GM19043 (cell line): ENCODE data around the gene SAMD13.

Experiments
- ATAC-seq: cut with Tn5 transposase; IDR thresholded peaks from one replicate; pipeline ENCODE4 v1.9.1; 2021; ENCODE audit warnings: low read depth; ENCODE audit not compliant: unreplicated experiment

SAMD13 gene, protein sequence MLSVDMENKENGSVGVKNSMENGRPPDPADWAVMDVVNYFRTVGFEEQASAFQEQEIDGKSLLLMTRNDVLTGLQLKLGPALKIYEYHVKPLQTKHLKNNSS

DNA sequence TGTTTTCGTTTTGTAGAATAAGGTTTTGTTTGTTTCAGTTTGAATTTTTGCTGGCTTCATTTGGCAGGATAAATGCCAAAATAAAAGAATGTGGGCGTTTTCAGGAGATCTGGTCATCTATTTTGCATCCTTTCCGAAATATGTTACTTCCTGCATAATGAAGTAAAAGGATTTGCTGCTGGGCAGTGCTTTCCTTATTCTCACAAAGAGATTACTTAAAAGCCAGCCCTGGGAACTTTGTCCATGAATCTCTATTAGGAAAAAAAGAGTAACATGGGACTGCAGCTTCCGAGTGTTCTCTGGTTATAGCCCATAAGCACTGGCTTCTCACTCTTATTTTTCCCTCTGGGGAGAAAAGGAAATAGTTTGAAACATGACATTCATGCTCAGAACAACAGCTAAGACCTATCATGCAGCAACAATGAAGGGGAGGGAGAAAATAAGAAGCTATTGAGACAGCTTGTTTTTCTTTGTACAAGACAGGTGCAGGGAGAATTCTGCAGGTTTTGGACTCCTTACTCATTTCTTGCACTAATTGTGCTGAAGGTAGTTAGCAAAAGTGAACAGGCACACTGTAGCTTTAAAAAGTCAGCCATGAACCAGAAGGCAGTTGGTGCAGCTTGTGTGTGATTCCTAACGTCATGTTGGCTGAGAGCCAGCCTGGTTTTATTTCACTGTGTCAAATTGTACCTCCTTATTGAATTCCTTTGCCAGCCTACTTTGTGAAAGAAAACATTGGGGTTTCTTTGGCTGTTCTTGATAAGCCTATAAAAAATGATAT, at the start of gene SAMD13:
Gene SAMD13 (plus strand): TSS at position 705 of the 781 bp plus-strand sequence. CDS start 1,527 bp downstream, outside the sequence.
- peak; percentile 26 for ATAC-seq

DNA sequence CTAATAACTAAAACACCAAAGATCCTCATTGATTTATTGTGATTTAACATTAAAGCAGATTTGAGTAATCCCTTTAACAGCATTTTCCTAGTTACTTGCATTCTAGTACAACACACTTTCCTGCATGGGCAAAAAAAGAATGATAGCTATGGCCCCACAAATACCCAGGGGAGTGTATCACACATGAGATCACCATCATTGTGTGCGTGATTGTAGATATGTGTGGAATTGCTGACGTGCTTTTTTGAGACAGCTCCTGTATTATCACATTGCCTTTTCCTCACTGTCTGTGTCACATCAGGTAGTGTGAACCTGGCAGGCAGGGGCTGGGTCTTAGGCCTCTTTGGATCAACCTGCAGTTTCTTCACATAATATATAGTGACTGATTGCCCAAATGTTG, 48.5 kb upstream of the SAMD13 start:
- ATAC-seq: no peak

DNA sequence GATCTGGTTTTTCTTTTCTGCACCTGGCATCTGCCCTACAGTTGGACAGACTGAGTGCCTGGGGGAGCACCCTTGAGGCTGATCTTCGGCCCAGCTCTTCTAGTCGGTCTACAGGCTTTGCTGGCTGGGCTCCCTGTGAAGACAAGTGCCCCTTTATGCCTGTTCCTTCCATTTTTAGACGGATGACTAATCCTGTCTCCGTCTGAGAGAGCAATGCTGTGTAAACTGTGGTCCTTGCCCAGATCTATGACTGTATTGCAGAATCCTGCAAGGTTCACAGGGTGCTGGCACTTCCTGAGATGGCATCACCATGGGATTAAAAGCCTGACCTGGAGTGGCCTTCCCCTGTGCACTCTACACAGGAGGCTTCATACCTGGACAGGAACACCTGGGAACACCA, 47.6 kb upstream of the SAMD13 start:
- no peak for ATAC-seq

DNA sequence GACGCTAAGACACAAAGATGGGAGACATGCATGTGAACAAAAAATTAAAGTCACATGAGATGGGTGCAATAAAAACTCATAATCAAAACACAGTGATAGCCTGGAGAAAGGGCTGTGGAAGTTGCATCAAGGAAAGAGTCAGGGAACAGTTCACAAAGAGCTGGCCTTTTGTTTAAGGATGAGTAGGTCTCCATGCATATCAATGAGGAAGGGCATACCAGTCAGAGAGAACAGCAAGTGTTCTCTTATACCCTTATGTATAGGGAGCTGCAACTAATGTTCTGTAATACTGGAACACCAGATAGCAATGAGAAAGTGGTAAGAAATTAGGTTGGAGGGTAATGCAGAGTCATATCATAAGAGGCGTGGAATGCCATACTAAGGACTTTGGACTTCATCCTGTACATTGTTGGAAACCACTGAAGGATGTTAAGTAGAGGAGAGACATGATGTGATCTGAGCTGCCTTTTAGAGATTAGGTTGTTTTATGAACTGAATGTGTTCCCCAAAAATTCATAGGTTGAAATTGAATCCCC, 46.7 kb upstream of the SAMD13 start:
- no peak for ATAC-seq

DNA sequence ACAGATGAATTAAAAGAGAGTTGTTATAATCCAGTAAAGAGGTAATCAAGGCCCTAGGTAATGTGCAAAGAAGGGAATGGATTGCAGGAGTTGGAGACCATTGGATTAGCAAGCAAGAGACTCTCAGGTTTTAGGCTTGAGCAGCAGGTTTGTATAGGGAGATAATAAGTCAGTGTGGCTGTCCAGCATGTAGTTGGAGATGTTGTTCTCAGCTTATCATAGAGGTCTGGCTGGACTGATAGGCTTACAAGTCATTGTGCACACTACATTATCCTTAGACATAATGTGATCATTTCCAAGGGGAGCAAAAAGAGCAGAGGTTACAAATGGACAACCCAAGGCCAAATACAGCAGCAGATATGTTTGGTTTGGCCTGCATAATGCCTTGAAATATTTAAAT, 45.9 kb upstream of the SAMD13 start:
- no peak for ATAC-seq

DNA sequence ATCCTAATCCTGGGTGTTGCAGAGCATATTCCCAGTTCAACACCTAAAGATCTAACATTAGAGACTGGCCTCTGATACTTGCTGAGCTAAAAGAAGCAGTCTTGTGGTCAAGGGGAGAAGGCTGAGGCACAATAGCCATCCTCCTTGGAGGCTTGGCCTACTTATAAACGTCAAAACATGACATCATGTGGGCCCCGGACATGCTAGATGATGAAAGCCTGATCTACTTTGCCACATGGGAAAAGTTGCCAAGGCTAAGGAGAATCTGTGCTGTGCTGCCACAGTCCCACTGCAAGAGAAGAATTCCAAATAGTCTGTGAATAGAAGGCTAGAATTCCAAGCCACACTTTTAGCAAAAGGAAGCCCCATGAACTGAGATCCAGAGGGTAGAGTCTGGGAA, 43.9 kb upstream of the SAMD13 start:
- no peak for ATAC-seq

DNA sequence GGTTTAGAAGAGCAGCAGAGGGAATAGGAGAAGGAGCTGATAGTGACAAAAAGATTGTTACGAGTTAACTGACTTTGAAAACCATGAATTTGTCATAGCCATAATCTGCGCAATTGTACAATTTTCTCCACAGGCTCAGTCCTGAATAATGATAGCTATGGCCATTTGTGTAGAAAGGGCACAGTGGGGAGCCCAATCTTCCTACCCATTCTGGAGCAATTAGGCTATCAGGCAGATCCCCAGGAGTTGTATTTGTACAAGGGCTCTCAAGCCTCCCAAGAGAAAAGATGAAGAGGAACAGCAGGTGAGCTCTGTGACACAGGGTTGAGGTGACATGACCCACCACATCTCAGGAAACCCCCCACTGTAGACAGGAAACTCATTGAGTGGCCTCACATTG, 42.1 kb upstream of the SAMD13 start:
- no peak for ATAC-seq

DNA sequence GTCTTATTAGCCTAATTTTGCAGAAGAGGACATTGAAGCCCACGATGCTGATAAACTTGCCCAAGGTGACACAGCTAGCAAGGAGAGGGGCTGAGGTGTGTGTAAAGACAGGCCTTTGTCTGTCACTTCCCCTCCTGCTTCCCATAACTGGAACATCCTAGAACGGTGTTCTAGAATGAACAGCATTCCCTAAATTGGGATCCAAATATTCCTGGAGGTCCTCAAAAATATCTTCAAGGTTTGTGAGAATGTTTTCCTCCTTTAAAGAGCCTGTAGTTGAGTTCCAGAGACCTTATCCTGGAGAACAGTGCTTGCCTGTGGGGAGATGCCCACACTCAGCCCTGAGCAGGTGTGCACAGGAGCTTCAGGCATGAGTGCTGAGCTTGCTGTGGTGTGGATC, 41.5 kb upstream of the SAMD13 start:
- no peak for ATAC-seq

DNA sequence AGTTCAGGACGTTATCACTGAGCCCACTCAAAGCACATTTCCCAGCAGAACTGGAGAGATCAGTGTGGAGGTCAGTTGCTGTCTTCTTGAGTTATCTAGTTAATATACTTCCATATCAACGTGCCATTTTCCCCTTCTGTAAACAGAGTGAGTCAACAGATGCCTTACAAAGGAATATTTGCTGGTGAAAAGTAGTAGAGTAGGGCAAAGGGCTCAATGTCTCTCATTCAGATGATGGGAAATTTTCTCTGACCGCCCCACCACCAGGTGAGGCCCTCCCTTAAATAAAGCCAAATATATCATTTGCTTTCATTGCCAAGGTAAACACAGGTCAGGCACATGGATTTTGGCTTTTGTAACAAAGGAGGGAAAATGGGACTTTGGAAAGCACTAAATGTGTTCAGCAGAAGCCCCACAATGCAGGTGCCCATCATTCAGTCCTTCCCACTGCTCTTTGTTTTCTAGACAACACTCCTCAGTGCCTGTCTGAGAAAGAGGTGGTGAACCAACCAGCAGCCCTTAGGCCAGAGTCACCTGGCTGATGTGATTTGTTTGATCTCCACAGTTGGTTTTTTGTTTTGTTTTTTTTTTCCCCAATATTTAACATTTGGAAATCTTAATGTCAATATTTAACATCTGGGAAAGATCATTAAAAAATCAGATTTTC, 40.5 kb upstream of the SAMD13 start:
- no peak for ATAC-seq

DNA sequence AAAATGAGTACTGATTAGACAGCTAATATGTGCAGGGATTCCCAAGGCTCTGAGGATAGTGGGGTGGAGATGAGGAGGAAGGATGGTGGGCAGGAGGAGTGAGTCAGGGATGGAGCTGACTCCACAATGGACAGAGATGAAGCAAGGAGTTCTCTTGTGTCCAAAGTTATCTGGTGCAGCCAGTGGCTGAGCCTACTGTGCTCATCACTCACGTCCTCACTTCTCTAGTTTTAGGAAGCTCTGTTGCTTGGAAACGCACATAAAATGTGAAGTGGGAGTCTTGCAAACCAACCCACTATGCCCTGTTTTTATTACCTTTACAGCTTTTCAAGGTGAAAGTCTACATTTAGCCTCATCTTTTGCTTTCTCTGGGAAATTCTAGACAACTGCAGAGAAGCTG, 36.5 kb upstream of the SAMD13 start:
- ATAC-seq: no peak

DNA sequence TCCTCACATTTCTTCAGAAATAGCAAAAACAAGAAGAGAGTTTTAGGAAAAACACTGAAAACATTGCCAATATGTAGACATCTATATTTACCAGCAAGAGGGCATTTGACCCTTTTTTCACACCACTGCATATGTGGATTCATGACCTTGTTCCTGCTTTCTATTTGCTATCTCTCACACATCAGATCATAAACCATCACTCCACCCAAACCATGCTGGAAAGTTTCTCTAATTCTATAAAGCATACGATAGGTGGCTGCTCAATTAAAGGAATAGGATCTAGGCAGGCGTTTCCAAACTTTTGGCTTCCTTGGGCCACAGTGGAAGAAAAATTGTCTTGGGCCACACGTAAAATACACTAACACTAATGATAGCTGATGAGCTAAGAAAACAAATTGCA, 35.6 kb upstream of the SAMD13 start:
- ATAC-seq: no peak

DNA sequence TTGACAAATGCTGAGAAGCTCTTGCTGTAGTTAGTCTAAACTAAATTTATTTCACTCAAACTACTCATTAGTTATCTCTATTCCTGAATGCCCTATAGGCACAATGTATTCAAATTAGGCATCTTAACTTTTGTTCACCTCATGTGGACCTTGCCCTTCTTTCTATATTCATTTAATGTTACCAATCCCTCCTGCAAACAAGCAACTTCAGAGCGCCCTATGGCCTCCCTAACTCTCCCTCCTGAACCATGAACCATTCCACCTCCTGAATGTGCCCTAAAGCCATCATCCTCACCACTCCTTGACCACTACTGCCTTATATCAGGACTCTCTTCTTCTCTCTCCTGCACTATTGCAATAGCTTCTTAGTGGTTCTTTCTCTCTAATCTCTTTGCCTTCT, 34.8 kb upstream of the SAMD13 start:
- ATAC-seq: no peak

DNA sequence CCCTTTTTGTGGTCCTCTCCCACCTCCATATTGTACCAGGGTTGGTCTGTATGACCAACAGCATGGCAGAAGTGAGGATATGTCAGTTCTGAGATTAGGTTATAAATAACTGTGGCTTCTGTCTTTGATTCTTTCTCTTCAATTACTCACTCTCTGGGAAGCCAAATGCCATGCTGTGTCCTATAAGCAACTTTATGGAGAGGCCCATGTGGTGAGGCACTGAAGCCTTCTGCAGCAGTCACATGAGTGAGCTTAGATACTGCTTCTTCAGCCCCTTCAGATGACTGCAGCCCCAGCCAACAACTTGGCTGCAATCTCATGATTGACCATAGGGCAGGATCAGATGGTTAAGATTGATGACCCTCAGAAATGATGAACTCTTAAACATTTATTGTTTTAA, 34.0 kb upstream of the SAMD13 start:
- ATAC-seq: no peak

DNA sequence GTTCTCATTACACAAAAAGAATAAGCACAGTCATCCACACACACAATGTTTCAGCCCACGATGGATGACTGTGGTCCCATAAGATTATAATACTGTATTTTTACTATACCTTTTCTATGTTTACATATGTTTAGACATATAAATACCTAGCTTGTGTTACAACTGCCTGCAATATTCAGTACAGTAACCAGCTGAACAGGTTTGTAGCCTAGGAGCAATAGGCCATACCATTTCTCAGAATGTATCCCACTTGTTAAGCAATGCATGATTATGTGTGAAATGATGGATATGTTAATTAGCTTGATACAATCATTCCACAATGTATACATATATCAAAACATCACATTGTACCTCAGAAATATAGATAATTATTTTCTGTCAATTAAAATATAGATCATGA, 33.2 kb upstream of the SAMD13 start:
- ATAC-seq: no peak

DNA sequence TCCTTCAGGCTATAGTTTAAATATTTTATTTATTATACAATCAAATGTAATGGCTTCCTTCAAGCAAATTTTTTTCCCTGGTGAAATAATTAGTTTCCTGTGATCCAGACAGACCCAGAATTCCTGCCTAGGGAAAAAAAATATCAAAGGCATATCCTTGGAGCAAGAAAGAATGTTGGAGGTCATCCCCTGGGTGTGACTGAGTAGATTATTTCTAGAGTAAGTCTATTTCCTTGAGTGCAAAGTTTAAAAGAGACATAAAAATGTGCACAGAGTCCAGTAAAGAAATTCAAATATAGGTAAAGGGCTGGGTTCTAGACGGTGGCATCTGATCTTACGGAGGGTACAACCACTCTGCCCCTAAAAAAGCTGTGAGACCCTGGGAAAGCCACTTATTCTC, 32.2 kb upstream of the SAMD13 start:
- ATAC-seq: no peak

DNA sequence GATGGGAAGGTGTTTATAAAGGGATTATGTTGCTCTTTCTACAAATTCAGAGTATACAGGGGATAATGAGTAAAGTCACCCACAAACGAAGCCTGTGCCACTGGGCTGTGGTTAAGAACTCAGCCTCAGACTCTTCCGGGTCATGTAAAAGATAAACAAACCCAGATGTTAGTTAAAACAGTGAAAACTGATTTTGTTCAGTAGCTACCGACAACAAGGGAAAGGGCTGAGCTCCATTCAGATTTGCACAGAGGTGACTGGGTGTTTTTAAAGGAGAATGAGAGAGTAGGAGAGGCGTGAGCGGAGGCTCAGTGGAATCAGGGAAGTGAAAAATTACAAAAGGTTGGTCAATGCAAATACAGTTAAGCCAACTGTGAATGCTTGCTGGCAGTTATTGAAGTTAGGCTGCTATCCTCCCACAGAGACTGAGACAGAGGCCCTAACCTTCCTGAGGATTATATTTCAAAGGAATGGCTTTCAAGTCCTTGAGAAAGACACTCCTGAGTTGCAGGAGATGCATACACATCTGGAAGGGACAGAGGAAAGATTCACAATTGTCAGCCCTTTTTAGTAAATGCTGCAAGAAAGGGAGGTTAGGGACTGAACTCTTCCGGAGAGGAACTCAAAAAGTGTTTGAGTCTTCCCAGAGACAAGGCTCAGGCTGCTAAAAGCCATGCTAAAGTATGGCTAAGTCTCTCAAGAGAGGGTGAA, 29.9 kb upstream of the SAMD13 start:
- peak; percentile 94 for ATAC-seq

DNA sequence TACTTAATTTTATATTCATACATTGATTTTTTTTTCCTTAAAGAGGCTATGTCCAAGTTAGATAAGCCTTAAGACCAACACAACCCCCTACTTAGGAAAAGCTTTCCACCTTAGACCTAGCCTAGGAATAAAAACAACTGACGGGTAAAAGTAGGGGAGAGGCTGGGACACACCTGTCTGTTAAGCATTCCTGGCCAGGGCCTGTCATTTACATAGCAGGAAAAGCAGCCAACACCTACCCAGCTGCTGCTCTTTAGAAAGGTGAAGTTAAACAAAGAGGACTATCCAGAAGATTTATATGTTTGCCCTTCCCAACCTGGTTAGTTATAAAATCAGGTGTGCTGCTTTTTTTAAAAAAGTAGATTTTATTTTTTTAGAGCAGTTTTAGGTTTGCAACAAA, 29.1 kb upstream of the SAMD13 start:
- ATAC-seq: no peak

DNA sequence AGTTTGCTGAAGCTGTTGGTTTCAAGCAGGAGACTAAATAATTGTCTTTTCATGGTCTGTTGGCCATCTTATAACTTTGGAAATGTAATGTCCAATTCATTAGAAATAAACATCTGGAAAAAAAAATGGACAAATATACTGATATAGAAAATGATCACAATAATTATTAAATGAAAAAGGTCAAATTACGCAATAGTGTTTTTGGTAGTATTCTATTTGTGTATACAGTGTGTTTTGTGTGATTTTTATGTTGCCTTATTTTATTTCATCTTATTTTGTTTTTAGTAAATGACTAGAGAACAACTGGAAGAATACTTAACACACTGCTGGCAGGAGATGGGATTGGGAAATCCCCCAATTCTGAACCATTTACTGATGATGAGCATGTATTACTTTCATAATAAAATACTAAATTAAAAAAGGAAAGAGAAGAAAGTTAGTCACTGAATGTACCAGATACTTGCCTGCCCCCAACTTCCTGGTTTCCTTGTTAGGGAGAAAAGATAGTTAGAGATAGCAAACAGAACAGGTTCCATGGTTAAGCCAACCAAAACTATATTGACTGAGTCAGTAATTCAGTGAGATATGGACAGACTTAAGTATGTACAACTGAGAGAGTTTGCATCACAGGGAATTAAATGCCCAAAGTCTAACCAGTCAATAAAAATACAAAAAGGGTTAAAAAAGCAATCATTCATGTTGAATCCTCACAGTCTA, 24.0 kb upstream of the SAMD13 start:
- no peak for ATAC-seq

DNA sequence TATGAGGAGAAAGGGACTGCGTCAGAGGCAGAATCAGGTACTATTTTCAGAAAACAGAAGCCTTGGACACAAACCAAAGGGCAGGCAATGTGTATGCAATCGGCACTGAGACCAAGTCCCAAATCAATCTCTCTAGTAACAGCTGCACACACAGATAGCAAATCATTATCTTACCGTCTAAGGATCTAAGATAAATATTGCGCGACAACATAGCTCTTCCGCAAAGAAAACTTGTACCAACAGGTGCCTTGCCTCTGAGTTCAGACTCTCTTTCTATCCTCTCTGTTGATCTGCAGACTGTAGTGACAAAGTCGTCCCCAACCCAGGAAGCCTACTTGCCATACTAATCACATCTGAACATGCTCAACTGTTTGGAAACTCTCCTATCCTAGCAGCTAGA, 22.6 kb upstream of the SAMD13 start:
- ATAC-seq: no peak

DNA sequence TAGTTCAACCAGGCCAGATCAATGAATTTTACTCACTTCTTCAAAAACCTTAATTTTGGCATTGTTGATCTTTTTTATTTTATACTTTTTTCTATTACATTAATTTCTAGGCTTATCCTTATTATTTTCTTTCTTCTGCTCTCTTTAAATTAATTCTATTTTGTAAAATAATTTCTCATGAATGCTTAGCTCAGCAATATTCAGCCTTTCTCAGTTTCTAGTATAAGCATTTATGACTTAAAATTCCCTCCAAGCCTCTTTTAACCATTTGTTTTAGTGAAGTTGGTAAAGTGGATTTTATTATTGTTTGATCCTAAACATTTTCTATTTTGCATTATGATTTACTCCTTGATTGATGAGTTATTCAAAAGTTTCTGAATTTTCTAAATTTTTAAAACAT, 20.6 kb upstream of the SAMD13 start:
- no peak for ATAC-seq
